ENCODE results near the gene CD22.

Gene CD22

DNA sequence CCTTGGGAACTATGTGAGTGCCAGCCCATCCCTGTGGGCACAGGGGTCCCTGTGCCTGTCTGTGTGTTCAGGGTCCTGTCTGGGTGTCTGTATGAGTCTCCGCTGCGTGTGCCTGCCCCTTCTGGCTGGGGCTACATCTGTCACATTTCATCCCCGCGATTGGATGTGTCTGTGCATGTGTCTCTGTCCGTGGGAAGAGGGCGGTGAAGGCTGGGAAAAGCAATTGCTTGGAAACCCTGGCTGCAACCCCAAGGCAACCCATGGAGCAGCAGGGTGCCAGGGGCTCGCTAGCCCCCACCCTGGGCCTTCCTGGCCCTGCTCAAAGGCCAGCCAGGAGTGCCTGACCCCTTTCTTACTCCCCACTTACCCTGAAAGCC lies 35.6 kb upstream of the CD22 start:
- no peak for TF ChIP-seq ARNT (IDR thresholded peaks at IDR 0.05)
- no peak for TF ChIP-seq FOXA1 (IDR thresholded peaks at IDR 0.05)
- TF ChIP-seq NFRKB (IDR thresholded peaks at IDR 0.05), result no peak
- TF ChIP-seq SUZ12 (IDR thresholded peaks at IDR 0.05), result no peak
- no peak for TF ChIP-seq ELF4 (IDR thresholded peaks at IDR 0.05)
- TF ChIP-seq L3MBTL2 (conservative IDR thresholded peaks at IDR 0.05), result no peak
- no peak for TF ChIP-seq BHLHE40 (IDR thresholded peaks at IDR 0.05; ENCODE audit: borderline replicate concordance)
- no peak for TF ChIP-seq LEF1 (IDR thresholded peaks at IDR 0.05; ENCODE audit: borderline replicate concordance)
- no peak for TF ChIP-seq CTBP1 (IDR thresholded peaks at IDR 0.05; ENCODE audit: borderline replicate concordance)
- no peak for TF ChIP-seq FOXK2 (IDR thresholded peaks at IDR 0.05)
- TF ChIP-seq TARDBP (IDR thresholded peaks at IDR 0.05), result no peak
- no peak for TF ChIP-seq FOXM1 (IDR thresholded peaks at IDR 0.05; ENCODE audit: borderline replicate concordance)
- TF ChIP-seq ZNF384 (IDR thresholded peaks at IDR 0.05), result no peak
- TF ChIP-seq SP1 (IDR thresholded peaks at IDR 0.05), result no peak
- TF ChIP-seq, protein P1, sequence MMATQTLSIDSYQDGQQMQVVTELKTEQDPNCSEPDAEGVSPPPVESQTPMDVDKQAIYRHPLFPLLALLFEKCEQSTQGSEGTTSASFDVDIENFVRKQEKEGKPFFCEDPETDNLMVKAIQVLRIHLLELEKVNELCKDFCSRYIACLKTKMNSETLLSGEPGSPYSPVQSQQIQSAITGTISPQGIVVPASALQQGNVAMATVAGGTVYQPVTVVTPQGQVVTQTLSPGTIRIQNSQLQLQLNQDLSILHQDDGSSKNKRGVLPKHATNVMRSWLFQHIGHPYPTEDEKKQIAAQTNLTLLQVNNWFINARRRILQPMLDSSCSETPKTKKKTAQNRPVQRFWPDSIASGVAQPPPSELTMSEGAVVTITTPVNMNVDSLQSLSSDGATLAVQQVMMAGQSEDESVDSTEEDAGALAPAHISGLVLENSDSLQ (IDR thresholded peaks at IDR 0.05), result no peak
- POLR2A ChIA-PET, result no interaction called here
- CTCF ChIA-PET, result no interaction called here
- no peak for DNase-seq (ENCODE audit: extremely low spot score)

DNA sequence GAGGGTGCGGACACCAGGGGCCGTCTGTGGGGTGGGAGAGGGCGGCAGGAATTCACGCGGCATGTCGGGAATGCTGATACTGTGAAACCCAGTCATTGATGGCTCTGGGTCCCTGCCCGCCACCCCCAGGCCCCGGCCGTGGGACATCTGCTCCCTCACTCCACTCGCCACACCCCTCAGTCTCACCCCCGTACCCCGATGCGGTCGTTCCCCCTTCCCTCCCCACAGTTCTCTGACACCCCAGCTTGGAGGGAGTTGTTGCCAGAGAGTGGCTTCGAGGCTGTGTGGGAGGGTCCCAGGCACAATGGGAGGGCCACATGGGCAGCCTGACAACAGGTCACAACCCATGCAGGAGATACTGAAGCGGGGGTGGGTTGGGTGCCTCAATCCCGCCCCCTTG lies 35.2 kb upstream of the CD22 start:
- POLR2A ChIA-PET, result no interaction called here
- no peak for TF ChIP-seq SP1 (IDR thresholded peaks at IDR 0.05)
- no peak for TF ChIP-seq SUZ12 (IDR thresholded peaks at IDR 0.05)
- no peak for TF ChIP-seq LEF1 (IDR thresholded peaks at IDR 0.05; ENCODE audit: borderline replicate concordance)
- TF ChIP-seq, protein P1 (IDR thresholded peaks at IDR 0.05), result no peak
- TF ChIP-seq ARNT (IDR thresholded peaks at IDR 0.05), result no peak
- TF ChIP-seq TARDBP (IDR thresholded peaks at IDR 0.05), result no peak
- TF ChIP-seq BHLHE40 (IDR thresholded peaks at IDR 0.05; ENCODE audit: borderline replicate concordance), result no peak
- TF ChIP-seq HDGF (IDR thresholded peaks at IDR 0.05; ENCODE audit: borderline replicate concordance), result no peak
- no peak for TF ChIP-seq L3MBTL2 (conservative IDR thresholded peaks at IDR 0.05)
- no peak for TF ChIP-seq FOXM1 (IDR thresholded peaks at IDR 0.05; ENCODE audit: borderline replicate concordance)
- no peak for TF ChIP-seq ZNF384 (IDR thresholded peaks at IDR 0.05)
- TF ChIP-seq ELF4 (IDR thresholded peaks at IDR 0.05), result no peak
- TF ChIP-seq NFRKB (IDR thresholded peaks at IDR 0.05), result no peak
- no peak for TF ChIP-seq FOXK2 (IDR thresholded peaks at IDR 0.05)
- TF ChIP-seq CTBP1 (IDR thresholded peaks at IDR 0.05; ENCODE audit: borderline replicate concordance), result no peak
- no peak for DNase-seq (ENCODE audit: extremely low spot score)
- CTCF ChIA-PET, result no interaction called here

DNA sequence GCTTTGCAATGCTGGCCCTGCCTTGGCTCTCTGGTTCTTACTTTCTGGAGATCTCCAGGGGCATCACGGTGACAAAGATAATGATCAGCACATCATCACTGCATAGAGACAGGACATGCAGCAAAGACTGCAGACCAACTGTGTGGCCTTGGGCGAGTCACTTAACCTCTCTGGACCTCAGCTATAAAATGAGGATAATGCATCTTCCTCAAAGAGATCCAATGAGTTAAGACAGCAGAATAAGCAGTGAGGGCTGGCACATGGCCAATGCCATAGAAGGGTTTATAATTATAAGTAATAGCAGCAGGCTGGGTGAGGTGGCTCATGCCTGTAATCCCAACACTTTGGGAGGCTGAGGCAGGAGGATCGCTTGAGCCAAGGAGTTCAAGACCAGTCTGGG lies 34.7 kb upstream of the CD22 start:
- no peak for TF ChIP-seq CTBP1 (IDR thresholded peaks at IDR 0.05; ENCODE audit: borderline replicate concordance)
- TF ChIP-seq BHLHE40 (IDR thresholded peaks at IDR 0.05; ENCODE audit: borderline replicate concordance), result no peak
- TF ChIP-seq ZNF384 (IDR thresholded peaks at IDR 0.05), result no peak
- TF ChIP-seq ARNT (IDR thresholded peaks at IDR 0.05), result no peak
- TF ChIP-seq TARDBP (IDR thresholded peaks at IDR 0.05), result no peak
- TF ChIP-seq FOXM1 (IDR thresholded peaks at IDR 0.05; ENCODE audit: borderline replicate concordance), result no peak
- TF ChIP-seq, protein P1 (IDR thresholded peaks at IDR 0.05), result no peak
- TF ChIP-seq SUZ12 (IDR thresholded peaks at IDR 0.05), result no peak
- TF ChIP-seq LEF1 (IDR thresholded peaks at IDR 0.05; ENCODE audit: borderline replicate concordance), result no peak
- no peak for TF ChIP-seq FOXA1 (IDR thresholded peaks at IDR 0.05)
- no peak for TF ChIP-seq SP1 (IDR thresholded peaks at IDR 0.05)
- TF ChIP-seq ELF4 (IDR thresholded peaks at IDR 0.05), result no peak
- no peak for TF ChIP-seq NFRKB (IDR thresholded peaks at IDR 0.05)
- no peak for TF ChIP-seq L3MBTL2 (conservative IDR thresholded peaks at IDR 0.05)
- TF ChIP-seq HDGF (IDR thresholded peaks at IDR 0.05; ENCODE audit: borderline replicate concordance), result no peak
- CTCF ChIA-PET, result no interaction called here
- no peak for DNase-seq (ENCODE audit: extremely low spot score)
- POLR2A ChIA-PET, result no interaction called here

DNA sequence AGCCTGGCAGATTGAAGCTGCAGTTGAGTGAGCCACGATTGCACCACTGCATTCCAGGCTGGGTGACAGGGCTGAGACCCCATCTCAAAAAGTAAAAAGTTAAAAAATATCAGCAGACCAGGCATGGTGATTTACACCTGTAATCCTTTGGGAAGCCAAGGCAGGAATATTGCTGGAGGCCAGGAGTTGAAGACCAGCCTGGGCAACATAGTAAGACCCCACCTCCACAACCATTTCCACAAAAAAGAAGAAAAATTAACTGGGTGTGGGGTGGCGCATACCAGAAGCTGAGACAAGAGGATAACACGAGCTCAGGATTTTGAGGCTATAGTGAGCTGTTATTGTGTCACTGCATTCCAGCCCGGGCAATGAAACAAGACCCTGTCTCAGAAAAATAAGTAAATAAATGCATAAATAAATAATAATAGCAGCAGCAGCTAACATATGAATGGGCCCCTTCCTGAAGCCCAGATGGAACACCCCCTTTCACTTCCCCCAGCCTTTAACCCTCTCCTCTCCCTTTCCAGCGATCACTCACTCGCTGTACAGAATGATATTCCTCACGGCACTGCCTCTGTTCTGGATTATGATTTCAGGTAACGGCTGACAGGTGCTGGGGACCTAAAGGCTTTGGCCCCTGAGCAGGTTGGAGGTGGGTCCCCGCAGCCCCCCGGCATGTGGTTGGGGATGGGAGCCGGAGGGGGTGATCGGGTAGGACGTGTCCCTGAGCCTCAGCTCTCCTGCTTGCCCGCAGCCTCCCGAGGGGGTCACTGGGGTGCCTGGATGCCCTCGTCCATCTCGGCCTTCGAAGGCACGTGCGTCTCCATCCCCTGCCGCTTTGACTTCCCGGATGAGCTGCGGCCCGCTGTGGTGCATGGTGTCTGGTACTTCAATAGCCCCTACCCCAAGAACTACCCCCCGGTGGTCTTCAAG lies 33.9 kb upstream of the CD22 start:
- CTCF ChIA-PET, result no interaction called here
- TF ChIP-seq FOXM1 (IDR thresholded peaks at IDR 0.05; ENCODE audit: borderline replicate concordance), result no peak
- no peak for TF ChIP-seq NFRKB (IDR thresholded peaks at IDR 0.05)
- TF ChIP-seq ELF4 (IDR thresholded peaks at IDR 0.05), result no peak
- TF ChIP-seq, protein P1 (IDR thresholded peaks at IDR 0.05), result no peak
- no peak for TF ChIP-seq LEF1 (IDR thresholded peaks at IDR 0.05; ENCODE audit: borderline replicate concordance)
- TF ChIP-seq SP1 (IDR thresholded peaks at IDR 0.05), result no peak
- TF ChIP-seq CTBP1 (IDR thresholded peaks at IDR 0.05; ENCODE audit: borderline replicate concordance), result no peak
- no peak for TF ChIP-seq FOXA1 (IDR thresholded peaks at IDR 0.05)
- no peak for TF ChIP-seq TARDBP (IDR thresholded peaks at IDR 0.05)
- no peak for TF ChIP-seq ARNT (IDR thresholded peaks at IDR 0.05)
- no peak for TF ChIP-seq HDGF (IDR thresholded peaks at IDR 0.05; ENCODE audit: borderline replicate concordance)
- no peak for TF ChIP-seq BHLHE40 (IDR thresholded peaks at IDR 0.05; ENCODE audit: borderline replicate concordance)
- TF ChIP-seq FOXK2 (IDR thresholded peaks at IDR 0.05), result no peak
- no peak for TF ChIP-seq L3MBTL2 (conservative IDR thresholded peaks at IDR 0.05)
- TF ChIP-seq SUZ12 (IDR thresholded peaks at IDR 0.05), result no peak
- TF ChIP-seq ZNF384 (IDR thresholded peaks at IDR 0.05), result no peak
- POLR2A ChIA-PET, result no interaction called here
- DNase-seq (ENCODE audit: extremely low spot score), result no peak

Data from HEK293T (cell line).